Inflammatory macrophage treated with lipopolysaccharide for 4 hours (primary cell): ENCODE measurements around the gene ENTR1.

ENCODE experiments used
- DNase-seq: peaks from one replicate; pipeline ENCODE4 v3.0.0-alpha.2; 2020

Gene ENTR1

GRCh38 chr9:136357202-136357725 lies 53.1 kb downstream of the ENTR1 start:
- DNase-seq = no peak

GRCh38 chr9:136355616-136356557 lies 54.5 kb downstream of the ENTR1 start:
- no peak for DNase-seq

DNA sequence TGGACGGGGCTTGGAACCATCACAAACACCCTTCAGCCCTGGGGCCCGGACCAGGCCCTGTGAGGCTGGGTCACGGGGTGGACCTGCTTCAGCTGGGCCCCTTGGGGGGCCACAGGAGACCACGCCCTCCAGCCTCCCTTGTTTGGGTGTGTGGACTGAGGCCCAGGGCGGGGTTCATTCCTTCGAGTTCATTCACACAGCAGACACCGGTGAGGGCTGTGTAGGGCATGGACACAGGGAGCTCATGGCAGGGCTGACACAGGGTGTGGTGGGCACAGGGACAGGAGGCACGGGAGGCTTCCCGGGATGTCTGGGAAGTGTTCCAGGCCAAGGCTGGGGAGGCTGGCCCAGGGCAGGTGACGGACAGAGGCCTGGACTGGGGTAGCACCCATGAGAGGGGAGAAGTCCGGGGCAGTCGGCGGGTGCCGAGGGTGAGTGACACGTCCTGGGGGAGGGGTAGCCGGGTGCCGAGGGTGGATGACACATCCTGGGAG lies 55.8 kb downstream of the ENTR1 start:
- no peak for DNase-seq

DNA sequence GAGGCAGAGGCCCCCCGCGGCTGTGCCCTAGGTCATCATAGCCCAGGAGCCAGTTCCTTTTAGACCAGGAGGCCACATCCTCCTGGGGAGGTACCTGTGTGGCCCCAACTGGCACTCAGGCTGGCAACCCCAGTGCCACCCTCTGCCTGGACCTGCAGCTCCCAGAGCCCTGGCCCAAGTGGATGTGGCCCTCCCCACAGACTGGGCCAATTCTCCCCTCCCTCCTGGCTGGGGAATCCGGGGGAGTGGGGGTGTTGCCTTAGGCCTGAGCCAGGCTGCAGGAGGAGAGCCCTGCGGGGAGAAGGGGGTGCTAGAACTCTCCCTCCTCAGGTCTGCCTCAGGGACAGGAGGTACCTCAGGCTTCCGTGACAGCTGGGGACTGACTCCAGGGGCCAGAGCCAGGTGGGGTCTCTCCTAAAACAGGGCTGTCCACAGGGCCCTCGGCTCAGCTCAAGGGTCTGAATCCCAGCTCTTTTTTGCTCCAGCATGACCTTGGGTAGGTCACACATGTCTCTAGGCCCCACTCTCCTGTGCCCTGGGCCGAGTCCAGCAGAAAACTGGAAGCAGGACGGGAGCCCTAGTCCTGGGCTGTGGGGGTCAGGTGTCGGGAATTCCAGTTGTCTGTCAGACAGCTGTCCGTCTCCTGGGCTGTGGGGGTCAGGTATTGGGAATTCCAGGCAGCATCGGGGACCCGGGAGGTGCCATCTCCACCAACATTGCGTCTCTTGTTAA lies 56.5 kb downstream of the ENTR1 start:
- DNase-seq = no peak

DNA sequence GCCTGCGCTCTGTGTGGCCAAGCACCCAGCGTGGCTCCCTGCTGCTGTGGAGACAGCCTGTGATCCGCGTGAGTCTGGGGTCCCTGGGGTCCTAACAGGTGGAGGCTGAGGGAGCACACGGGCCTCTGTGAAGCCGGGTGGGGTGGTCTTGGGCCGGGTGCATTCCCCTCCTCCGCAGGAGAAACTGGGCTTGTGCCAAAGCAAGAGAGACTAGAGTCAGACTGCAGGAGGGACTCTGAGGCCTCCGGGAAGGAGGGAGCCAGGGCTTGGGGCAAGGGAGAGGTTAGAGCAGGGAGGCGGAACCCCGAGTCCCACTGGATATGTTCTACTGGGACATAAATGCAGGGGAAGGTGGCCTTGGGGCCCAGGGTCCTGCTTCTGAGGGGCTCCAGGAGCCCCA lies 57.3 kb downstream of the ENTR1 start:
- no peak for DNase-seq

- DNase-seq = no peak
These were observed 57.7 kb downstream of the ENTR1 start for GRCh38 chr9:136352682-136353081.
